PC-9 (cell line): ENCODE measurements around the gene TRABD2B. TPM values are rescaled to one million over a fixed set of nuclear protein-coding genes. Genes with fewer than 3 reads are reported as not detected.

Experiments
- Bru-seq: library from RNA; stranded (reverse); fragments of 400-500 nt; gene quantifications from one replicate; lab custom pipeline; 2021; lab: Mats Ljungman, UMichigan
- BruChase-seq, 2 experiments: library from RNA; stranded (reverse); fragments of 400-500 nt; gene quantifications; one replicate each; lab custom pipeline; 2021; lab: Mats Ljungman, UMichigan
- BruUV-seq: library from RNA; stranded (reverse); fragments of 400-500 nt; replicated peaks from 2 replicates; lab custom pipeline; 2021; lab: Mats Ljungman, UMichigan
- CTCF ChIA-PET: fragments of 300-600 bp; sonication (Branson Sonifier 250); formaldehyde crosslinking; loops from one replicate; lab custom pipeline; 2022; ENCODE audit warnings: antibody characterized with exemption; lab: Charles Lee
- POLR2A ChIA-PET: fragments of 300-600 bp; sonication (Branson Sonifier 250); formaldehyde crosslinking; loops from one replicate; lab custom pipeline; 2022; ENCODE audit warnings: antibody characterized with exemption; ENCODE audit not compliant: unreplicated experiment; lab: Charles Lee
- DNase-seq, 2 experiments: peaks; one replicate each; pipeline versions ENCODE4 v3.0.0 to v3.0.0-alpha.2; 2015 to 2022; ENCODE audit warnings: mixed read lengths in 1 of 2
- H2AFZ ChIP-seq: fragments of 200-600 bp; sonication (generic); 2 replicates; pipeline ENCODE4 v1.8.1; 2017; ENCODE audit warnings: antibody characterized with exemption
- H3F3A ChIP-seq: fragments of 200-600 bp; sonication (generic); 2 replicates; pipeline ENCODE4 v1.8.1; 2017; ENCODE audit warnings: antibody characterized with exemption, mild to moderate bottlenecking, low read depth; ENCODE audit not compliant: insufficient read depth
- H3K27ac ChIP-seq: fragments of 200-600 bp; sonication (generic); 2 replicates; pipeline ENCODE4 v1.6.1; 2016; ENCODE audit warnings: mixed run types
- H3K27me3 ChIP-seq: fragments of 200-600 bp; sonication (generic); 2 replicates; pipeline ENCODE4 v1.6.1; 2016; ENCODE audit warnings: low read depth, mixed run types; ENCODE audit not compliant: insufficient read depth
- H3K36me3 ChIP-seq: fragments of 200-600 bp; sonication (generic); 2 replicates; pipeline ENCODE4 v1.6.1; 2016; ENCODE audit warnings: low read depth, mixed run types
- H3K4me1 ChIP-seq: fragments of 200-600 bp; sonication (generic); replicated peaks from 2 replicates; pipeline ENCODE4 v1.6.1; 2016; ENCODE audit warnings: mixed run types; ENCODE audit not compliant: insufficient read depth
- H3K4me2 ChIP-seq: fragments of 200-600 bp; sonication (generic); 2 replicates; pipeline ENCODE4 v1.6.1; 2017; ENCODE audit warnings: mixed run types
- H3K4me3 ChIP-seq: fragments of 200-600 bp; sonication (generic); 2 replicates; pipeline ENCODE4 v1.6.1; 2016; ENCODE audit warnings: mixed run types
- H3K79me2 ChIP-seq: fragments of 200-600 bp; sonication (generic); 2 replicates; pipeline ENCODE4 v1.6.1; 2017; ENCODE audit warnings: low read depth, mixed run types
- H3K9me2 ChIP-seq: fragments of 200-600 bp; sonication (generic); 2 replicates; pipeline ENCODE4 v1.8.1; 2017; ENCODE audit warnings: mild to moderate bottlenecking; ENCODE audit not compliant: insufficient read depth
- H3K9me3 ChIP-seq: fragments of 200-600 bp; sonication (generic); 2 replicates; pipeline ENCODE4 v1.8.1; 2016; ENCODE audit warnings: low read depth; ENCODE audit not compliant: insufficient read depth
- H4K20me1 ChIP-seq: fragments of 200-600 bp; sonication (generic); 2 replicates; pipeline ENCODE4 v1.8.1; 2017; ENCODE audit not compliant: insufficient read depth
- CTCF ChIP-seq: fragments of 200-600 bp; sonication (generic); conservative IDR thresholded peaks from 2 replicates; pipeline ENCODE4 v1.6.1; 2017; ENCODE audit warnings: mixed run types, antibody characterized with exemption, mild to moderate bottlenecking, moderate library complexity
- EZH2 ChIP-seq: fragments of 200-600 bp; sonication (generic); IDR thresholded peaks from 2 replicates; pipeline ENCODE4 v1.8.0; 2017; ENCODE audit warnings: antibody characterized with exemption, low read depth
- intact Hi-C: fragments of 100-400 bp; cut with micrococcal nuclease; formaldehyde crosslinking; loops from one replicate; pipeline ENCODE4 v1.10.0; 2022; ENCODE audit not compliant: unreplicated experiment
- long read RNA-seq: library from polyadenylated mRNA; stranded (forward); transcript quantifications from one replicate; pipeline ENCODE4 v2.0.0, GENCODE V29; 2022
- total RNA-seq: library from RNA; stranded (reverse); gene quantifications from 2 replicates; pipeline ENCODE4 v1.2.3, GENCODE V29; 2021

Gene TRABD2B
- total RNA-seq (not detected in 2 replicates), Bru-seq, nascent RNA (percentile 0 among the genes with signal in this experiment), BruChase-seq, experiment 1, labeled RNA remaining after a 2-hour chase (percentile 2 among the genes with signal in this experiment), BruChase-seq, experiment 2, labeled RNA remaining after a 6-hour chase (not detected)
- long read RNA-seq: 0 reads

GRCh38 chr1:47997289-47998200 is at the start of gene TRABD2B:
Gene TRABD2B, minus strand, starts transcription at chr1:47997385.
- DNase-seq: peak in 1 of 2 experiments; percentile 69
- BruUV-seq: no TSS peak
- no peaks in the 10 kb centered on the region for H3K9me3 ChIP-seq
- no peaks in the 10 kb centered on the region for H3K79me2 ChIP-seq
- H3K27ac ChIP-seq: no peak within 1 kb of the TSS
- H3F3A ChIP-seq: no peaks in the 10 kb centered on the region
- POLR2A ChIA-PET: no interaction called here
- H2AFZ ChIP-seq: no peak within 1 kb of the TSS
- H3K9me2 ChIP-seq: no peaks in the 10 kb centered on the region
- no peaks in the 10 kb centered on the region for H4K20me1 ChIP-seq
- peak within 1 kb of the TSS; percentile 42; the same call in 1 of the 2 replicates for H3K4me3 ChIP-seq
- TF ChIP-seq CTCF (peak; percentile 94), EZH2 (no peak)
- CTCF ChIA-PET: interaction anchor here (0.6 to 0.7 kb wide), 2 partner anchors 29 to 89 kb away, joined by 4 read pairs; no protein-coding TSS in a partner anchor
- intact Hi-C loops: loop anchor here (1.0 kb wide), 1 partner anchor 205 kb away; no protein-coding TSS in a partner anchor
- peak within 1 kb of the TSS; percentile 68 for H3K4me2 ChIP-seq
- peaks cover 12% of the 10 kb centered on the region; the same call in 1 of the 2 replicates for H3K27me3 ChIP-seq
- no peaks in the 10 kb centered on the region for H3K4me1 ChIP-seq
- no peaks in the 10 kb centered on the region for H3K36me3 ChIP-seq

GRCh38 chr1:48044311-48044710 is 47.1 kb upstream of the TRABD2B start:
- Histone ChIP-seq H2AFZ (no peak overlapping the region), H3K4me1 (no peaks in the 10 kb centered on the region), H3K4me3 (no peak overlapping the region), H3K9me2 (no peaks in the 10 kb centered on the region), H3K79me2 (no peaks in the 10 kb centered on the region), H3F3A (no peaks in the 10 kb centered on the region), H3K27me3 (0 out of 2 replicates have a peak, but pooled peaks cover 4% of the 10 kb centered on the region), H3K27ac (no peak overlapping the region), H3K4me2 (no peak overlapping the region), H3K9me3 (no peaks in the 10 kb centered on the region), H3K36me3 (no peaks in the 10 kb centered on the region), H4K20me1 (no peaks in the 10 kb centered on the region)
- BruUV-seq: no TSS peak
- no peak for DNase-seq
- CTCF ChIA-PET: no interaction called here
- intact Hi-C loops: no loop called here
- TF ChIP-seq CTCF: no peak
- TF ChIP-seq EZH2: no peak
- POLR2A ChIA-PET: no interaction called here

- CTCF ChIA-PET: no interaction called here
- BruUV-seq: no TSS peak
Observed at GRCh38 chr1:48043622-48044021, 46.4 kb upstream of the TRABD2B start.

More at GRCh38 chr1:48043622-48044021, 46.4 kb upstream of the TRABD2B start:
- Histone ChIP-seq H3K27me3 (0 out of 2 replicates have a peak, but pooled peaks cover 4% of the 10 kb centered on the region), H2AFZ (no peak overlapping the region), H3F3A (no peaks in the 10 kb centered on the region), H4K20me1 (no peaks in the 10 kb centered on the region), H3K4me3 (no peak overlapping the region), H3K79me2 (no peaks in the 10 kb centered on the region), H3K9me3 (no peaks in the 10 kb centered on the region), H3K9me2 (no peaks in the 10 kb centered on the region), H3K4me2 (no peak overlapping the region), H3K36me3 (no peaks in the 10 kb centered on the region), H3K27ac (no peak overlapping the region), H3K4me1 (no peaks in the 10 kb centered on the region)
- DNase-seq: peak in 1 of 2 experiments; percentile 50
- intact Hi-C loops: no loop called here
- POLR2A ChIA-PET: no interaction called here
- TF ChIP-seq CTCF: no peak
